ENCODE measurements around the gene TTC38. TPM values are rescaled to one million over a fixed set of nuclear protein-coding genes. Genes with fewer than 3 reads are reported as not detected.

TTC38 gene
- total RNA-seq, 1 experiment from 2014 or later = 31.5 TPM

DNA sequence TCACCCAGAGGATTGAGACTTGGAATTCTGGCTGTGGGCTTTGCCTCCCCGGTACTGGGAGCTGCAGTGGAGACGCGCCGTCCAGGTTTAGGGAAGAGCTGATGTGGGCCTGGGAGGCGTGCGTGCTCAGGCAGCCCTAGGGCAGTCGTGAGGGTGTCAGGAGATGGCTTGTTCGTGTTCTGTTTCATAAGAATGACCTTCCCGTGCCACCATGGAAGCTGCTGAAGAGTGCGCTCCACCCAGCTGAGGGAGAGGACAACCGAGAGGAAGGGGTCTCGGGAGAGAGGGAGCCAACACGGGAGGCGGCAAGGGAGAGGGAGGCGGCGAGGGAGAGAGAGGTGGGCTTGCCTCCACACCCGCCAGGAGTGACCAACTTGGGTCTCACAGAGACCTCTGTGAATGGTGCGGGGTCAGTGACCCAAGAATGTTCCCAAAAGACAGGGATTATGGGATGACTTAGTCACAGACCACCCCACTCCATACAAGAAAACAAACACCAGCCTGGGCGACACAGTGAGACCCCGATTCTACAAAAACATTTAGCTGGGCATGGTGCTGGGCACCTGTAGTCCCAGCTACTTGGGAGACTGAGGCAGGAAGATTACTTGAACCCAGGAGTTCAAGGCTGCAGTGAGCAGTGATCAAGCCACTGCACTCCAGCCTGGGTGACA lies 53.0 kb downstream of the TTC38 start:
- no peak overlapping the region for H2AFZ ChIP-seq (ENCODE audit: low read length)
- H3K23ac ChIP-seq (ENCODE audit: insufficient read length, low read depth, low read length) = no peak overlapping the region
- no peak overlapping the region for H3K14ac ChIP-seq (ENCODE audit: insufficient read depth, low read length)
- no peak overlapping the region for H3K18ac ChIP-seq (ENCODE audit: insufficient read length, low read depth, low read length)
- no peaks in the 10 kb centered on the region for H4K20me1 ChIP-seq (ENCODE audit: control insufficient read depth, insufficient read depth, insufficient read length)
- H3T11ph ChIP-seq (ENCODE audit: low read length) = no peak overlapping the region
- no peak overlapping the region for H3K27ac ChIP-seq (ENCODE audit: insufficient read length, low read depth, low read length)
- H3K4me2 ChIP-seq (ENCODE audit: insufficient read depth, insufficient read length, low read length) = no peak overlapping the region
- no peaks in the 10 kb centered on the region for H3K27me3 ChIP-seq (ENCODE audit: insufficient read depth, low read length)
- H3K79me1 ChIP-seq (ENCODE audit: insufficient read depth, low read depth, low read length, poor library complexity, severe bottlenecking) = no peaks in the 10 kb centered on the region
- H3K4ac ChIP-seq (ENCODE audit: low read depth, low read length) = no peak overlapping the region
- no peaks in the 10 kb centered on the region for H3K4me1 ChIP-seq (ENCODE audit: insufficient read depth, low read length)
- H3K23me2 ChIP-seq (ENCODE audit: insufficient read length, low read depth, low read length, poor library complexity, severe bottlenecking) = no peaks in the 10 kb centered on the region
- H2BK120ac ChIP-seq (ENCODE audit: low read depth, low read length, poor library complexity, severe bottlenecking) = no peak overlapping the region
- DNase-seq = no peak
- no peaks in the 10 kb centered on the region for H3K9me3 ChIP-seq (ENCODE audit: control insufficient read depth, low read depth, low read length)
- H4K91ac ChIP-seq (ENCODE audit: insufficient read length, low read depth, low read length) = no peak overlapping the region
- H2BK5ac ChIP-seq (ENCODE audit: insufficient read length, low read length) = no peak overlapping the region
- peak overlapping the region in 2 of 3 experiments; percentile 53 to 84; a peak in 2 of 7 replicates for H3K27ac Mint-ChIP-seq
- H2BK15ac ChIP-seq (ENCODE audit: low read depth, low read length) = no peak overlapping the region
- WGBS (ENCODE audit: extremely low coverage, insufficient read length, low lambda C conversion rate) = no CpG with 5 or more reads among the region's 20 CpGs
- no peaks in the 10 kb centered on the region for H3K79me2 ChIP-seq (ENCODE audit: insufficient read depth, low read length)
- no peak overlapping the region for H3K9ac ChIP-seq (ENCODE audit: extremely low read depth, insufficient read length, low read length)
- no peaks in the 10 kb centered on the region for H3K27me3 Mint-ChIP-seq (ENCODE audit: low read depth)
- H3K9me3 Mint-ChIP-seq = no peaks in the 10 kb centered on the region
- H4K5ac ChIP-seq (ENCODE audit: insufficient read length, low read depth, low read length) = no peak overlapping the region
- H3K56ac ChIP-seq (ENCODE audit: insufficient read length, low read depth, low read length) = no peak overlapping the region
- H2BK20ac ChIP-seq (ENCODE audit: low read depth, low read length, poor library complexity, severe bottlenecking) = no peak overlapping the region
- H3K4me1 Mint-ChIP-seq = no peaks in the 10 kb centered on the region
- no peak for TF ChIP-seq CTCF (conservative IDR thresholded peaks at IDR 0.05)
- no peak overlapping the region for H4K8ac ChIP-seq (replicated peaks; ENCODE audit: insufficient read length, low read depth, low read length)
- no peak overlapping the region for H2AK5ac ChIP-seq (ENCODE audit: insufficient read length, low read length)
- no peak overlapping the region for H2BK12ac ChIP-seq (ENCODE audit: insufficient read length, low read depth, low read length)
- no peak overlapping the region for H3K4me3 Mint-ChIP-seq
- peaks cover 42 to 93% (median 86%) of the 10 kb centered on the region in 3 experiments for H3K36me3 Mint-ChIP-seq (ENCODE audit: insufficient read depth in 1 of 3, low read depth in 3 of 3)

Measured in H9 (cell line).